Loucy (cell line): ENCODE results near the gene KRTAP13-2.

ENCODE experiments used
- CTCF ChIP-seq: fragments of 200-600 bp; sonication (generic); conservative IDR thresholded peaks from 2 replicates; pipeline ENCODE4 v1.5.1; 2014; ENCODE audit warnings: mild to moderate bottlenecking, antibody characterized with exemption, low read length
- EZH2phosphoT487 ChIP-seq: fragments of 200-600 bp; IDR thresholded peaks from 2 replicates; pipeline ENCODE4 v1.6.1; 2018; ENCODE audit warnings: antibody characterized with exemption, mild to moderate bottlenecking, moderate library complexity, borderline replicate concordance

GRCh38 chr21:30355906-30356305, 16.2 kb downstream of the KRTAP13-2 start:
- TF ChIP-seq CTCF (no peak), EZH2phosphoT487 (no peak)
